ENCODE results near the gene PLXNA2. TPM values are rescaled to one million over a fixed set of nuclear protein-coding genes. Genes with fewer than 3 reads are reported as not detected.

The PLXNA2 gene
- total RNA-seq, 2 experiments from 2014 or later: 0.23 TPM; not detected in 1

- no TSS peak for BruUV-seq (replicated peaks)
- no peak overlapping the region for H3K27ac ChIP-seq (ENCODE audit: low read depth, low read length, poor library complexity, severe bottlenecking)
- no peak for DNase-seq (ENCODE audit: low spot score)
- no peaks in the 10 kb centered on the region for H3K4me1 ChIP-seq (ENCODE audit: insufficient read depth, low read length, poor library complexity, severe bottlenecking)
- H4K20me1 ChIP-seq (ENCODE audit: insufficient read depth, low read length): no peaks in the 10 kb centered on the region
- POLR2A ChIA-PET: interaction anchor here (0.7 to 2.1 kb wide), 2 partner anchors 8 to 13 kb away, joined by 7 to 8 read pairs; no protein-coding TSS in a partner anchor
- intact Hi-C loops (cut with micrococcal nuclease; ENCODE audit: unreplicated experiment): no loop called here
- no peak overlapping the region for H2AFZ ChIP-seq (ENCODE audit: low read length)
- no peaks in the 10 kb centered on the region for H3K79me2 ChIP-seq (ENCODE audit: insufficient read depth, low read depth, low read length)
- TF ChIP-seq CTCF (conservative IDR thresholded peaks at IDR 0.05; ENCODE audit: low read length) (no peak), EZH2phosphoT487 (IDR thresholded peaks at IDR 0.05; ENCODE audit: borderline replicate concordance, low read depth, low read length) (no peak)
- CTCF ChIA-PET (ENCODE audit: unreplicated experiment): no interaction called here
- H3K4me3 ChIP-seq (ENCODE audit: low read depth, low read length, poor library complexity, severe bottlenecking): no peak overlapping the region
- H3K9me3 ChIP-seq (ENCODE audit: low read length): no peaks in the 10 kb centered on the region
- no peak overlapping the region for H3K4me2 ChIP-seq (ENCODE audit: low read length)
- no peaks in the 10 kb centered on the region for H3K36me3 ChIP-seq (ENCODE audit: insufficient read depth, low read length)
- no peaks in the 10 kb centered on the region for H3K9me2 ChIP-seq (ENCODE audit: insufficient read depth, low read length)
Measured at GRCh38 chr1:208198236-208198635, 45.9 kb downstream of the PLXNA2 start.

- H3K36me3 ChIP-seq (ENCODE audit: insufficient read depth, low read length): no peaks in the 10 kb centered on the region
- no peak overlapping the region for H3K27ac ChIP-seq (ENCODE audit: low read depth, low read length, poor library complexity, severe bottlenecking)
- intact Hi-C loops (cut with micrococcal nuclease; ENCODE audit: unreplicated experiment): no loop called here
- CTCF ChIA-PET (ENCODE audit: unreplicated experiment): interaction anchor here (0.6 kb wide), 1 partner anchor 399 kb away, joined by 3 read pairs; no protein-coding TSS in a partner anchor
- H3K4me1 ChIP-seq (ENCODE audit: insufficient read depth, low read length, poor library complexity, severe bottlenecking): no peaks in the 10 kb centered on the region
- POLR2A ChIA-PET: interaction anchor here (0.6 kb wide), 1 partner anchor 1175 kb away, joined by 3 read pairs; no protein-coding TSS in a partner anchor
- no peaks in the 10 kb centered on the region for H4K20me1 ChIP-seq (ENCODE audit: insufficient read depth, low read length)
- no peak for DNase-seq (ENCODE audit: low spot score)
- no peaks in the 10 kb centered on the region for H3K9me3 ChIP-seq (ENCODE audit: low read length)
- no peaks in the 10 kb centered on the region for H3K9me2 ChIP-seq (ENCODE audit: insufficient read depth, low read length)
- H2AFZ ChIP-seq (ENCODE audit: low read length): no peak overlapping the region
- no peak for TF ChIP-seq CTCF (conservative IDR thresholded peaks at IDR 0.05; ENCODE audit: low read length)
- TF ChIP-seq EZH2phosphoT487 (IDR thresholded peaks at IDR 0.05; ENCODE audit: borderline replicate concordance, low read depth, low read length): no peak
- H3K4me2 ChIP-seq (ENCODE audit: low read length): no peak overlapping the region
- no TSS peak for BruUV-seq (replicated peaks)
- no peak overlapping the region for H3K4me3 ChIP-seq (ENCODE audit: low read depth, low read length, poor library complexity, severe bottlenecking)
- no peaks in the 10 kb centered on the region for H3K79me2 ChIP-seq (ENCODE audit: insufficient read depth, low read depth, low read length)
Measured at GRCh38 chr1:208194944-208195343, 49.2 kb downstream of the PLXNA2 start.

GRCh38 chr1:208192995-208193394, 51.2 kb downstream of the PLXNA2 start:
- no peaks in the 10 kb centered on the region for H3K36me3 ChIP-seq (ENCODE audit: insufficient read depth, low read length)
- no peaks in the 10 kb centered on the region for H4K20me1 ChIP-seq (ENCODE audit: insufficient read depth, low read length)
- TF ChIP-seq EZH2phosphoT487 (IDR thresholded peaks at IDR 0.05; ENCODE audit: borderline replicate concordance, low read depth, low read length) (no peak), CTCF (conservative IDR thresholded peaks at IDR 0.05; ENCODE audit: low read length) (no peak)
- no TSS peak for BruUV-seq (replicated peaks)
- no peaks in the 10 kb centered on the region for H3K79me2 ChIP-seq (ENCODE audit: insufficient read depth, low read depth, low read length)
- no peak overlapping the region for H2AFZ ChIP-seq (ENCODE audit: low read length)
- intact Hi-C loops (cut with micrococcal nuclease; ENCODE audit: unreplicated experiment): no loop called here
- H3K27ac ChIP-seq (ENCODE audit: low read depth, low read length, poor library complexity, severe bottlenecking): no peak overlapping the region
- ChIA-PET POLR2A (interaction anchor here (1.5 kb wide), 1 partner anchor 15 kb away, joined by 5 read pairs; no protein-coding TSS in a partner anchor), CTCF (ENCODE audit: unreplicated experiment) (no interaction called here)
- no peak overlapping the region for H3K4me3 ChIP-seq (ENCODE audit: low read depth, low read length, poor library complexity, severe bottlenecking)
- H3K4me2 ChIP-seq (ENCODE audit: low read length): no peak overlapping the region
- no peaks in the 10 kb centered on the region for H3K4me1 ChIP-seq (ENCODE audit: insufficient read depth, low read length, poor library complexity, severe bottlenecking)
- no peaks in the 10 kb centered on the region for H3K9me2 ChIP-seq (ENCODE audit: insufficient read depth, low read length)
- H3K9me3 ChIP-seq (ENCODE audit: low read length): no peaks in the 10 kb centered on the region
- DNase-seq (ENCODE audit: low spot score): no peak

Data from OCI-LY7 (cell line).